Right atrium auricular region (tissue), 2 donors: Measurements from ENCODE around the gene MED13. TPM values are rescaled to one million over a fixed set of nuclear protein-coding genes. Genes with fewer than 3 reads are reported as not detected.

Experiments used
- DNase-seq: peaks from one replicate; pipeline ENCODE4 v3.0.0-alpha.2; 2019; ENCODE audit warnings: low spot score
- H3K27ac ChIP-seq, 2 donors: fragments of 200-600 bp; sonication (generic); 1 replicate in 1 of 2; 2 replicates in 1 of 2; pipeline ENCODE4 v1.5.1; 2016 to 2019
- H3K27me3 ChIP-seq, 2 donors: fragments of 200-600 bp; sonication (generic); one replicate each; pipeline versions ENCODE4 v1.5.1 to v1.6.0; 2017 to 2019
- H3K36me3 ChIP-seq: fragments of 200-600 bp; sonication (generic); one replicate; pipeline ENCODE4 v1.5.1; 2016
- H3K4me1 ChIP-seq, 2 donors: fragments of 200-600 bp; sonication (generic); one replicate each; pipeline versions ENCODE4 v1.5.1 to v1.6.0; 2017 to 2019
- H3K4me3 ChIP-seq, 2 donors: fragments of 200-600 bp; sonication (generic); 1 replicate in 1 of 2; 2 replicates in 1 of 2; pipeline ENCODE4 v1.5.1; 2017 to 2019; ENCODE audit warnings: mild to moderate bottlenecking in 1 of 2, moderate library complexity in 1 of 2
- H3K9me3 ChIP-seq, 2 donors: fragments of 200-600 bp; sonication (generic); one replicate each; pipeline ENCODE4 v1.5.1; 2019
- total RNA-seq, 2 donors: library from RNA; depleted of rRNA; stranded (reverse); fragments of >200 nt; gene quantifications; one replicate each; pipeline ENCODE4 v1.1.0, GENCODE V29; 2016
- TF ChIP-seq, protein P1 (sequence below), 2 donors: fragments of 200-600 bp; sonication (generic); IDR thresholded peaks; one replicate each; pipeline ENCODE4 v1.5.1; 2019; ENCODE audit warnings: antibody characterized with exemption in 2 of 2

The MED13 gene
- total RNA-seq, 2 donors from 2014 or later, result 33.2 to 42.4 TPM

DNA sequence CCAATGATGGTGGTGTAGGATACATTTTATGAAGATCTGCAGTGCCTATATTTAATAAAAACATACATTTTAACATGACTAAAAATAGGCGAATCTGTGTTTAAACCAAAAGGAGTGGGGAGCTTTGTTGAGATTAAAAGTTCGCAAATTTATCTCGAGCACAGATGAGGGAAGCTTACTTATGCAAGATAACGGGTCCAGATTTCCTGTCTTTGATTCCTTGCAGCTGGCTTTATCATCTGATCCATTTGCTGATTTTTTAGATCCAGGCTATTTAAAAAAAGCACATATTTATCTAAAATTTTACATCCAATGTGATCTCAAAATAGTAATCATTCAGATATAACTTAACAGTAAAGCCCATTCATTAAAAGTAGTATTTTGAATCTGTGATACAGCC is 80.3 kb downstream of the MED13 start:
- H3K9me3 ChIP-seq, result no peaks in the 10 kb centered on the region
- no peak for DNase-seq
- H3K27me3 ChIP-seq, result no peaks in the 10 kb centered on the region
- no peak overlapping the region for H3K4me3 ChIP-seq
- H3K4me1 ChIP-seq, result no peaks in the 10 kb centered on the region
- H3K36me3 ChIP-seq, result peaks cover 56% of the 10 kb centered on the region
- no peak overlapping the region for H3K27ac ChIP-seq
- TF ChIP-seq, protein P1, sequence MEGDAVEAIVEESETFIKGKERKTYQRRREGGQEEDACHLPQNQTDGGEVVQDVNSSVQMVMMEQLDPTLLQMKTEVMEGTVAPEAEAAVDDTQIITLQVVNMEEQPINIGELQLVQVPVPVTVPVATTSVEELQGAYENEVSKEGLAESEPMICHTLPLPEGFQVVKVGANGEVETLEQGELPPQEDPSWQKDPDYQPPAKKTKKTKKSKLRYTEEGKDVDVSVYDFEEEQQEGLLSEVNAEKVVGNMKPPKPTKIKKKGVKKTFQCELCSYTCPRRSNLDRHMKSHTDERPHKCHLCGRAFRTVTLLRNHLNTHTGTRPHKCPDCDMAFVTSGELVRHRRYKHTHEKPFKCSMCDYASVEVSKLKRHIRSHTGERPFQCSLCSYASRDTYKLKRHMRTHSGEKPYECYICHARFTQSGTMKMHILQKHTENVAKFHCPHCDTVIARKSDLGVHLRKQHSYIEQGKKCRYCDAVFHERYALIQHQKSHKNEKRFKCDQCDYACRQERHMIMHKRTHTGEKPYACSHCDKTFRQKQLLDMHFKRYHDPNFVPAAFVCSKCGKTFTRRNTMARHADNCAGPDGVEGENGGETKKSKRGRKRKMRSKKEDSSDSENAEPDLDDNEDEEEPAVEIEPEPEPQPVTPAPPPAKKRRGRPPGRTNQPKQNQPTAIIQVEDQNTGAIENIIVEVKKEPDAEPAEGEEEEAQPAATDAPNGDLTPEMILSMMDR (IDR thresholded peaks at IDR 0.05), result no peak

DNA sequence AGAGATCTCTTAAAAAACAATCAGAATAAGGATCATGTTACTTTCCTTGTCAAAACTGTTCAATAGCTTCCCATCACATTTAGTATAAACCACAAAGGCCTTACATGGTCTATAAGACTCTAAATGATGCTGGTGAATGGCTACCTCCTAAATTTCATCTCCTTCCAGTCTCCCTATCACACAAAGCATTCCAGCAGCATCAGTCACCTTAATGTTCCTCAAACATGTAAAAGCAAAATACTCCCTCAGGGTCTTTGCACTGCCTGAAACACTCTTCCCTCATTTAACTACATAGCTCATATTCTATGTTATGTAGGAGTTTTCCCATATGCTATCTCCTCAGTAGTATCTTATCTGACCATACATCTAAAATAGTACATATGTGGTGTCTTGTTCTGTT is 83.8 kb downstream of the MED13 start:
- H3K4me3 ChIP-seq, result no peak overlapping the region
- H3K27me3 ChIP-seq, result no peaks in the 10 kb centered on the region
- TF ChIP-seq, protein P1 (IDR thresholded peaks at IDR 0.05), result no peak
- no peaks in the 10 kb centered on the region for H3K4me1 ChIP-seq
- no peak for DNase-seq
- H3K36me3 ChIP-seq, result peaks cover 58% of the 10 kb centered on the region
- no peak overlapping the region for H3K27ac ChIP-seq
- H3K9me3 ChIP-seq, result no peaks in the 10 kb centered on the region

DNA sequence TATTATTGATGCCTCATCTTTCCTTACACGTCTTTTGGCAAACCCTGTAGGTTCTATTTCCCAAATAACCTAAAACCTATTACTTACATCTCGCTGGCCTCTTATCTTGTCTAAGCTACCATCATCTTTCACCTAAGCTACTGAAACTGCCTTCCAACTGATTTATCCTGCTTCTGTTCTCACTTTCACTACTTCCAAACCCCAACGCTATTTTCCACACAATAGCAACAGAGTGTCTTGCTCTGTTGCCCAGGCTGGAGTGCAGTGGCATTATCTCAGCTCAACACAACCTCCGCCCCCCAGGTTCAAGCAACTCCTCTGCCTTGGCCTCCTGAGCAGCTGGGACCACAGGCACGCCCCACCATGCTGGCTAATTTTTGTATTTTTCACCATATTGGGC is 84.5 kb downstream of the MED13 start:
- H3K9me3 ChIP-seq, result no peaks in the 10 kb centered on the region
- peaks cover 50% of the 10 kb centered on the region for H3K36me3 ChIP-seq
- no peak overlapping the region for H3K4me3 ChIP-seq
- no peak for DNase-seq
- H3K27ac ChIP-seq, result no peak overlapping the region
- H3K4me1 ChIP-seq, result no peaks in the 10 kb centered on the region
- TF ChIP-seq, protein P1 (IDR thresholded peaks at IDR 0.05), result no peak
- H3K27me3 ChIP-seq, result no peaks in the 10 kb centered on the region

DNA sequence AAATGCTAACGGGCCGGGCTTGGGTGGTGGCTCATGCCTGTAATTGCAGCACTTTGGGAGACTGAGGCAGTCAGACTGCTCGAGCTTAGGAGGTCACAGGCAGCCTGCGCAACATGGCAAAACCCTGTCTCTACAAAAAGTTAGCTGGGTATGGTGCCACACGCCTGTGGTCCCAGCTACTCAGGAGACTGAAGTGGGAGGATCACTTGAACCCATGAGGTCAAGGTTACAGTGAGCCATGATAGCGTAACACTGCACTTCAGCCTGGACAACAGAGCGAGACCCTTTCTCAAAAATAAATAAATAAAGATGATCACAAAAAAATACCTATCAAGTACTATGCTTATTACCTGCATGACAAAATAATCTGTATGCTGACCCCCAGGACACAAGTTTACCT is 91.0 kb downstream of the MED13 start:
- DNase-seq, result no peak
- no peak overlapping the region for H3K4me3 ChIP-seq
- H3K27ac ChIP-seq, result no peak overlapping the region
- H3K27me3 ChIP-seq, result no peaks in the 10 kb centered on the region
- H3K36me3 ChIP-seq, result peaks cover 40% of the 10 kb centered on the region
- TF ChIP-seq, protein P1 (IDR thresholded peaks at IDR 0.05), result no peak
- no peaks in the 10 kb centered on the region for H3K4me1 ChIP-seq
- H3K9me3 ChIP-seq, result no peaks in the 10 kb centered on the region

DNA sequence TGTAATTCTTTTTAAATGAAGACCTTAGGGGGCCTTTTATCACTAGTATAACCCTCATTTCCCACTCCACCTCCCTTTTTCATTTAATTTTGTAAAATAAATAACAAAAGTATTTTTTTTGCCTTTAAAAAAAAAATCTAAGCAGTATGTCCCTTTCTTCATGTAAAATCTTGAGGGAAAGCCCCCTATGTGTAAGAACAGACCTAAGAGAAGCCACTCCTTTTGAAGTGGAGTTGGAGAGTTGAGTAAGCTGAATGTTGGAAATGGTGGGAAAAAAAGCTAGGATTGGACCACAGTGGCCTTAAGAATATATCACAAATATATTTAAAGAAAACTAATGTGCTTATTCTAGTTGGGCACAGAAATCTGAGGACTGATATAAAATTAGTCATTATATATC is 92.8 kb downstream of the MED13 start:
- peaks cover 49% of the 10 kb centered on the region for H3K36me3 ChIP-seq
- H3K4me3 ChIP-seq, result no peak overlapping the region
- H3K27me3 ChIP-seq, result no peaks in the 10 kb centered on the region
- TF ChIP-seq, protein P1 (IDR thresholded peaks at IDR 0.05), result no peak
- no peak for DNase-seq
- H3K4me1 ChIP-seq, result no peaks in the 10 kb centered on the region
- no peaks in the 10 kb centered on the region for H3K9me3 ChIP-seq
- H3K27ac ChIP-seq, result no peak overlapping the region

DNA sequence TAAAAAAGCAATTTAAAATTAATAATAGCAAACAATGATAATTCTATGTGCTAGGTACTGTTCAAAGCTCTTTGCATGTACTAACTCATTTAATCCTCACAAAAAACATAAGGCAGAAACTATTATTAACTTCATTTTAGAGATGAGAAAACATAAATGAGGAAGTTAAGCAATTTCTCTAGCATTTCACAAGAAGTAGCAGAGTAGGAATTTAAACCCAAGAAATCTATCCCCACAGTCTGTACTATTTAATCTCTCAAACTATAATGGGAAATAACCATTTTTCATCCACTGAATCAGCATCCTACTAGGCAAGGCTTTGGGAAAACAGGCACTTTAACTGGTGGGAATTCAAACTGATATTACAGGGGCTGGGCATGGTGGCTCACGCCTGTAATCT is 95.0 kb downstream of the MED13 start:
- TF ChIP-seq, protein P1 (IDR thresholded peaks at IDR 0.05), result no peak
- no peaks in the 10 kb centered on the region for H3K9me3 ChIP-seq
- H3K36me3 ChIP-seq, result peaks cover 60% of the 10 kb centered on the region

More for the DNA sequence above, 95.0 kb downstream of the MED13 start:
- Histone ChIP-seq H3K4me1 (no peaks in the 10 kb centered on the region), H3K27me3 (no peaks in the 10 kb centered on the region), H3K4me3 (no peak overlapping the region), H3K27ac (no peak overlapping the region)
- no peak for DNase-seq
